Astrocyte (in vitro differentiated cells and primary cell): ENCODE measurements around the gene URI1.

Source experiments
- CTCF ChIP-seq: IDR thresholded peaks from 2 replicates; pipeline ENCODE4 v1.5.1; 2011; ENCODE audit warnings: low read depth, mild to moderate bottlenecking, inconsistent platforms, low read length, moderate library complexity; ENCODE audit not compliant: insufficient read depth
- EZH2 ChIP-seq: IDR thresholded peaks from 2 replicates; pipeline ENCODE4 v1.6.1; 2012; ENCODE audit warnings: mild to moderate bottlenecking, low read length, inconsistent platforms; ENCODE audit not compliant: insufficient read depth

- TF ChIP-seq CTCF (no peak), EZH2 (no peak)
Observed at GRCh38 chr19:29967623-29968022, 25.6 kb downstream of the URI1 start.
